ENCODE measurements around the gene ACY1.
"Not testable (repeated sequence)": the region's sequence is repeated elsewhere in the genome, so short reads cannot be mapped to it uniquely, and the experiment has no call there.

Gene ACY1

DNA sequence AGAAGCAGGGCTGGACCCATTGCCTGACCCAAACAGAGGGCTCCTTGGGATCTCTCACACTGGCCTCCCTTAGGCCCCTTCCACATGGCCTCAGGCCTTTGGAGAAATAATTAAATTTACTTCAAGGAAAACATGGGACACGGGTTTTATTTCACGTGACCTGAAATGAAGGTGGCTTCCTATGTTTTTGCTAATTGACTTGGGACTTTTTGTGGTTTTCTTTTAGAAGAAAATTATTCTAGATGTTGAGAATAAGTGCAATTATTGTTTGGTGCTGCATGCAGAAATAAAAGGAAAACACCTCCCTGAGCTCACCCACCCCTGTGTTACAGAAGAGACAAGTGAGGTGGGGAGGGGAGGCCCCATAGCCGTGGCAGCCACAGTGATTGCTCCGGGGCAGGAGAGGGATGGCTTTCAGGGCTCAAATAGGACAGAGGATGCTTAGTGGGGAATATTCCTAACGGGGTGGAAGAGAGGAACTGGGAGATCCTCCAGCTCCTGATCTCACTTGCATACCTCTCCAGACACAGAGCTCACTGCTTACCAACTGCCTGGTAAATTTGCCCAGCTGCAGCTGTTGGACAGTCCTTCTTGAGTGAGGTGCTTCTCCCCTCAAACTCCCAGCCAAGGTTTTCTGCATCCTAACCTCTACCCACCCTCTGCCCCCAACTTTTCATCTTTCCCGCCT is 41.6 kb downstream of the ACY1 start:
- H3K27me3 ChIP-seq (ENCODE audit: control insufficient read depth, insufficient read depth, low read length), result no peaks in the 10 kb centered on the region
- H3K4me3 ChIP-seq (ENCODE audit: low read length), result no peak overlapping the region
- H3K9ac ChIP-seq (ENCODE audit: low read length), result no peak overlapping the region
- H3K4me1 ChIP-seq (ENCODE audit: control insufficient read depth, insufficient read depth, low read length), result no peaks in the 10 kb centered on the region
- H3K36me3 ChIP-seq (ENCODE audit: control insufficient read depth, insufficient read depth, low read length), result no peaks in the 10 kb centered on the region
- H3K27ac ChIP-seq (ENCODE audit: low read depth, low read length), result no peak overlapping the region

DNA sequence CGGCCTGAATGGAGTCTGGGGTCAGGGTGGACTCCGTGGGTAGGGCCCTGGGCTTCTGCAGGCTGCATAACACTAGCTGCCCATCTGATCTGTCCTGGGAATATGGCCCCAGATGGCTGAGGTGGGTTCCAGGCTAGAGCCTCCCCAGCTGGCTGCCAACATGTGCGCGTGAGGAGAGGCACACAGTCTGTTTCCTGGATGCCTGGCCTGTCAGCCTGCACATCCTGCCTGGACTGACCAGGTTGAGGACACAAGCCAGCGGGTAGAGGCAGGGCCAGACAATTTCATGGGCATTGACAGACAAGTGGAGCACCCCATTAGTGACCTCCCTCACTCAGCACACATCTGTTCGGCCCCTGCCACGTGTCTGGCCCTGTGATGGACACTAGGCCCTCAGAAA is 42.1 kb downstream of the ACY1 start:
- no peak overlapping the region for H3K27ac ChIP-seq (ENCODE audit: low read depth, low read length)
- no peak overlapping the region for H3K4me3 ChIP-seq (ENCODE audit: low read length)
- no peaks in the 10 kb centered on the region for H3K36me3 ChIP-seq (ENCODE audit: control insufficient read depth, insufficient read depth, low read length)
- no peaks in the 10 kb centered on the region for H3K27me3 ChIP-seq (ENCODE audit: control insufficient read depth, insufficient read depth, low read length)
- no peak overlapping the region for H3K9ac ChIP-seq (ENCODE audit: low read length)
- no peaks in the 10 kb centered on the region for H3K4me1 ChIP-seq (ENCODE audit: control insufficient read depth, insufficient read depth, low read length)

DNA sequence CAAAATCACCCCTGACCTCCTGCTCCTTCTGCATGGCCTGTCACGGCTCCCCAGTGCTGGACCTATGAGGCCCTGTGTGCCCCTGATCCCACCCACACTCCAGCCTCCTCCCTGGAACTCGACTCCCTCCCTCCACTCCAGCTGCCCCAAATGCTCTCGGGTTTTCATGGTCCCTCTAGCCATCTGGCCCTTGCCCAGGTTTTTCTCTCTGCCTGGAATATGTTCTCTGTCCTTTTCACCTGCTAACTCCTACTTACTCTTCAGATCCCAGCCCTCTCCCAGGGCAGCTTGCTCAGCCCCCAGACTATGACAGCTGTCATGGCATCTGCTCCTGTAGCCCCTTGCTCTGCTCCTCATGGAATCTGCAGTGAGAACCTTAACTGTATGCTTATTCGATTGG is 42.7 kb downstream of the ACY1 start:
- Histone ChIP-seq H3K4me1 (ENCODE audit: control insufficient read depth, insufficient read depth, low read length) (no peaks in the 10 kb centered on the region), H3K36me3 (ENCODE audit: control insufficient read depth, insufficient read depth, low read length) (no peaks in the 10 kb centered on the region), H3K4me3 (ENCODE audit: low read length) (no peak overlapping the region), H3K9ac (ENCODE audit: low read length) (no peak overlapping the region), H3K27me3 (ENCODE audit: control insufficient read depth, insufficient read depth, low read length) (no peaks in the 10 kb centered on the region), H3K27ac (ENCODE audit: low read depth, low read length) (no peak overlapping the region)

DNA sequence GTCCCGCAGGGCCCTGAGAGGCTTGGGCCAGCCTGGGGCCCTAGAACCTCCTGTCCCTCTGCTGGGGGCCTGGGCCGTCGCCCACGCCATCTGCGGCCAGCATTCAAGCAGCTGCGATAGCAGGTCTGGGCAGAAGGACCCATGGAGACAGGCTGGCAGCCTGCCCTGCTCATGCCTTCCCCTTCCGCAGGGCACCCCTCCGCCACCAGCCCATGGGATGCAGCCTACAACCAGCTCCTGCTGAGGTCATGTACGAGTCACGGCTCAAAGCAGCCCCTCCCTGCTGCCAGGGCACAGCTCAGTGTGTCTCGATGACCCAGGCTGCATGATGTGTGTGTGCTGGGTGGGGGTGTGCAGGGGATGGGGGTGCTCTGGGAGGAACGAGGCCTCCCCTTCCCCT is 45.2 kb downstream of the ACY1 start:
- Histone ChIP-seq H3K27ac (ENCODE audit: low read depth, low read length) (no peak overlapping the region), H3K4me1 (ENCODE audit: control insufficient read depth, insufficient read depth, low read length) (no peaks in the 10 kb centered on the region), H3K27me3 (ENCODE audit: control insufficient read depth, insufficient read depth, low read length) (no peaks in the 10 kb centered on the region), H3K9ac (ENCODE audit: low read length) (no peak overlapping the region), H3K36me3 (ENCODE audit: control insufficient read depth, insufficient read depth, low read length) (no peaks in the 10 kb centered on the region), H3K4me3 (ENCODE audit: low read length) (no peak overlapping the region)

DNA sequence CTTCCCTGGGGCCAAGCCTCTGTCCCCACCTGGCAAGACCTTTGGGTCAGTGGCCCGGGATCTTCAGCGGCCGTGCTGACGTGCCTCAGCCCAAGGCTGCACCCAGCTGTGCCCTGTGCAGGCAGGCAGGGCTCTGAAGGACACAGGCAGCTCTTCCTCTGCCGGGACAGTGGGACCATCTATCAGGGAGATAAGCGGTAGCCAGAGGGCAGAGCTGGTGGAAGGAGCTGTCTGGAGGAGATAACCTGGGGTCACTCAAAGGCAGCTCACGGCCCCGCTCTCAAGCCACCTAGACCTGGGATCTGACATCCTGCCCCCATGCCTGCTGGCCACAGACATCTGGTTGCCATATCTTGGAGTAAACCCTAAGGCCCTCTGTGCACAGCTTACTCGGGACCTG is 45.7 kb downstream of the ACY1 start:
- no peaks in the 10 kb centered on the region for H3K27me3 ChIP-seq (ENCODE audit: control insufficient read depth, insufficient read depth, low read length)
- H3K4me3 ChIP-seq (ENCODE audit: low read length), result no peak overlapping the region
- H3K36me3 ChIP-seq (ENCODE audit: control insufficient read depth, insufficient read depth, low read length), result no peaks in the 10 kb centered on the region
- no peak overlapping the region for H3K9ac ChIP-seq (ENCODE audit: low read length)
- H3K27ac ChIP-seq (ENCODE audit: low read depth, low read length), result no peak overlapping the region
- H3K4me1 ChIP-seq (ENCODE audit: control insufficient read depth, insufficient read depth, low read length), result no peaks in the 10 kb centered on the region

DNA sequence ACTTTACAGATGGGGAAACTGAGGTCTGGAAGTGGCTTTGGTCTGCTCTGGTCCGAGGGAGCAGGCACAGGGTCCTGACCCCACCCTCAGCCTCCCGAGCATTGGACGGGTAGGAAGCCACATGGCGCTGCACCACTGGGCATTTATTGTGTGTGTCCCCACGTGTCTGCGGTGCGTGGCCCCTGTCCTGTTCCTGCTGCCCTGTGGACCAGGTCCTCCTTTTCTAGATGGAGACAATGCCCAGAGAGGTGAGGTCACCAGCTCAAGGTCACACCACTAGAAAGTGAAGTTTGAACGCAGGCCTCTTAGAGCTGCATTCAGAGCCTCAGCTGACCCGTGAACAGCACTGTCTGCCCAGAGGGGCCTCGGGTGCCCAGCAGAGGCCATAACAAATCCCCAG is 46.2 kb downstream of the ACY1 start:
- H3K27ac ChIP-seq (ENCODE audit: low read depth, low read length), result no peak overlapping the region
- no peak overlapping the region for H3K9ac ChIP-seq (ENCODE audit: low read length)
- H3K4me1 ChIP-seq (ENCODE audit: control insufficient read depth, insufficient read depth, low read length), result no peaks in the 10 kb centered on the region
- no peaks in the 10 kb centered on the region for H3K36me3 ChIP-seq (ENCODE audit: control insufficient read depth, insufficient read depth, low read length)
- H3K27me3 ChIP-seq (ENCODE audit: control insufficient read depth, insufficient read depth, low read length), result no peaks in the 10 kb centered on the region
- H3K4me3 ChIP-seq (ENCODE audit: low read length), result no peak overlapping the region

DNA sequence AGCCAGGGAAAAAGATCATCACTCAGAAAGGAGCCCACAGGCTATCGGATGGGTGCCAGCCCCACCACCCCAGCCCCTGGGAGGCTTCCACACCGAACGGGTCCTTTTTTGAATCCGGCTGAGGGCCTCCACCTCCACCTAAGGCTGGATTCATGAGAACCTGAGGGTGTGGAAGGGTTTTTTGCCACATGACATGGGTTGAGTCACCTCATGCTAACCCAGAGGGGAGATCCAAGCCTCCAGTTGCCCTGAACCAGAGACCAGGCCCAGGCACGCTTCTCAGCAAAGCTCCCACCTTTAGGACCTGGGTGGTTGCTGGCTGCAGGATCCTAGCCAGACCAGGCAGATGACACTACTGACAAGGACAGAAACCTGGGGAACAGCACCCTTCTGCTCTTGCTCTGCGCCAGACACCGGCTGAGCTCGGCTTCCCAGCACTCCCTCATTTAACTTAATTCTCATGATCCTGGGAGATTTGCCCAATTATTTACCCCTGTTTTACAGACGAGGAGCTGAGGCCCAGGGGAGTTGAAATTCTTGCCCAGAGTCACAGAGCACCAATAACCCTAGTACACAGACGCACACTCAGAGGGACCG is 47.5 kb downstream of the ACY1 start:
- H3K4me1 ChIP-seq (ENCODE audit: control insufficient read depth, insufficient read depth, low read length), result no peaks in the 10 kb centered on the region
- no peaks in the 10 kb centered on the region for H3K36me3 ChIP-seq (ENCODE audit: control insufficient read depth, insufficient read depth, low read length)
- H3K27ac ChIP-seq (ENCODE audit: low read depth, low read length), result no peak overlapping the region
- H3K9ac ChIP-seq (ENCODE audit: low read length), result no peak overlapping the region
- H3K4me3 ChIP-seq (ENCODE audit: low read length), result no peak overlapping the region
- no peaks in the 10 kb centered on the region for H3K27me3 ChIP-seq (ENCODE audit: control insufficient read depth, insufficient read depth, low read length)

DNA sequence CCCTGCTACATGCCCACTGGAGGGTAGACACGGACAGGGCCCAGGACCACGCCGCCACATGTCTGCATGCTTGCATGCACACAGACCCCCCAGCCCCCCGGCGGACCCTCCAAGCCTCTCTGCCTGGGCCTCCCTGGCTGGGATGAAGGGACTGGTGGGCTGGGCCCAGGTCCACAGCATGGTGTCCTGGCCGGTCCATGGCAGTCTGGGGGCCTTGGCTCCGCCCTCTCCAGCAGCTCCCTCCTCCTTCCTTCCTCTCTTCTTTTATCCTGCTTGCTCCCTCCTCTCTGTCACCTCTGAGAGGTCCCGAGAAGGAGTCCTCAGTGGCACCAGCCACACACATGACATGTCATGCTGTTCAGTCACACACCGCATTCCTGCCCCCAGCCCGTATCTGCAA is 48.6 kb downstream of the ACY1 start:
- H3K36me3 ChIP-seq (ENCODE audit: control insufficient read depth, insufficient read depth, low read length), result no peaks in the 10 kb centered on the region
- H3K4me1 ChIP-seq (ENCODE audit: control insufficient read depth, insufficient read depth, low read length), result no peaks in the 10 kb centered on the region
- H3K27ac ChIP-seq (ENCODE audit: low read depth, low read length), result no peak overlapping the region
- H3K27me3 ChIP-seq (ENCODE audit: control insufficient read depth, insufficient read depth, low read length), result no peaks in the 10 kb centered on the region
- no peak overlapping the region for H3K9ac ChIP-seq (ENCODE audit: low read length)
- no peak overlapping the region for H3K4me3 ChIP-seq (ENCODE audit: low read length)

DNA sequence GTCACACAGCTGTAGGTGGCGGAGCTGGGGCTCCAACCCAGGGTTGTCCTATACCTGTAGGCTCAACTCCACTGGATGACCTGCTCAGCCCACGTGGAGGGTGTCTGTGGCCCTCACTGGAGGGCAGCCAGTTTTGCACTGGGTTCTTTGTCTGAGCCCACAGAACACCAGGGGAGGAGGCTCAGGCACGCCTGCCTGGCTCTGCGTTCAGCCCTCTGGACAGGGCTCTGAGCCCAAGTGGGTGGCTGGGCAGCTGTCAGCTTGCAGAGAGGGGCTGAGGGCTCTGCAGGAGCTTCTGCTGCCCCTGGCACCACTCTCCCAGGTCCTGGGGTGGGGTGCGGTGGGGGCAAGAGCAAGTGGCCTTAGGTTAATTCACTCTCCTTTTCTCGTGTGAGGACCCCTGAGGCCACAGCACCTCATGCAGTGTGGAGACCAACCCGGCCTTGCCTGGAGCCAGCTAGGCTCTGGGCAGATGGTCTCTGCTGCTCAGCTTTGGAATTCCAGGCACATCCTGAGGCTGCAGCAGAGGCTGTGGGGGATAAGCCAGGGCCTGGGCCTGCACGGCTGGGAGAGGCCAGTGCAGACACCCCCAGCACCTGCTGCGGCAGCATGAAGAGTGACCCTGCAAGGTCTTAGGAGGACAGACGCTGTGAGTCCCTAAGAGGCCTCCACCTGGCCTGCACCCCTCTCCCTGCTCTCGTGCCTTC is 49.5 kb downstream of the ACY1 start:
- no peaks in the 10 kb centered on the region for H3K4me1 ChIP-seq (ENCODE audit: control insufficient read depth, insufficient read depth, low read length)
- no peak overlapping the region for H3K9ac ChIP-seq (ENCODE audit: low read length)

DNA sequence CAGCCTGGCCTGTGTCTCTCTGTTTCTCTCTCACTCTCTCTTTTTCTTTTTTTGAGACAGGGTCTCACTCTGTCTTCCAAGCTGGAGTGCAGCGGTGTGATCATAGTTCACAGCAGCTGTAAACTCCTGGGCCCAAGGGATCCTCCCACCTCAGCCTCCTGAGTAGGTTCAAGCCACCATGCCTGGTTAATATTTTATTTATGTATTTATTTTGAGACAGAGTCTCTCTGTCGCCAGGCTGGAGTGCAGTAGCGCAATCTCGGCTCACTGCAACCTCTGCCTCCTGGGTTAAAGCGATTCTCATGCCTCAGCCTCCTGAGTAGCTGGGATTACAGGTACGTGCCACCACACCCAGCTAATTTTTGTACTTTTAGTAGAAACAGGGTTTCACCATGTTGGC is 50.4 kb downstream of the ACY1 start:
- not testable (repeated sequence) for H3K4me1 ChIP-seq (ENCODE audit: control insufficient read depth, insufficient read depth, low read length); H3K9ac ChIP-seq (ENCODE audit: low read length); H3K27ac ChIP-seq (ENCODE audit: low read depth, low read length); H3K27me3 ChIP-seq (ENCODE audit: control insufficient read depth, insufficient read depth, low read length); H3K4me3 ChIP-seq (ENCODE audit: low read length); H3K36me3 ChIP-seq (ENCODE audit: control insufficient read depth, insufficient read depth, low read length)

More for the DNA sequence above, 49.5 kb downstream of the ACY1 start:
- Histone ChIP-seq H3K36me3 (ENCODE audit: control insufficient read depth, insufficient read depth, low read length) (no peaks in the 10 kb centered on the region), H3K4me3 (ENCODE audit: low read length) (no peak overlapping the region), H3K27me3 (ENCODE audit: control insufficient read depth, insufficient read depth, low read length) (no peaks in the 10 kb centered on the region), H3K27ac (ENCODE audit: low read depth, low read length) (no peak overlapping the region)

DNA sequence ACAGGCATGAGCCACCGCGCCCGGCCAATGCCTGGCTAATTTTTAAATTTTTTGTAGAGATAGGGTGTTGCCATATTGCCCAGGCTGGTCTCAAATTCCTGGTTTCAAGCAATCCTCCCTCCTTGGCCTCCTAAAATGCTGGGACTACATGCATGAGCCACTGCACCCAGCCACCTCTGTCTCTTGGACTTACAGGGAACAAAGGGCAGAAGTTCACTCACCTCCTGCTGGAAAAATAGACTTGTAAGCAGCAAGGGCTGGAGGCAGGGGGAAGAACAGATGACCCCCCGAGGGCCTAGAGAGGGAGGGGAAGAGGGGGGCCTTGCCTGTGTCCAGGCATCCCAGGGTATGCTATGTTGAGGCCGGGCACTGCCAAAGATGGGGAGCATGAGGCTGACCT is 50.9 kb downstream of the ACY1 start:
- Histone ChIP-seq H3K36me3 (ENCODE audit: control insufficient read depth, insufficient read depth, low read length) (no peaks in the 10 kb centered on the region), H3K27me3 (ENCODE audit: control insufficient read depth, insufficient read depth, low read length) (no peaks in the 10 kb centered on the region), H3K4me1 (ENCODE audit: control insufficient read depth, insufficient read depth, low read length) (no peaks in the 10 kb centered on the region), H3K9ac (ENCODE audit: low read length) (no peak overlapping the region), H3K4me3 (ENCODE audit: low read length) (no peak overlapping the region), H3K27ac (ENCODE audit: low read depth, low read length) (no peak overlapping the region)

DNA sequence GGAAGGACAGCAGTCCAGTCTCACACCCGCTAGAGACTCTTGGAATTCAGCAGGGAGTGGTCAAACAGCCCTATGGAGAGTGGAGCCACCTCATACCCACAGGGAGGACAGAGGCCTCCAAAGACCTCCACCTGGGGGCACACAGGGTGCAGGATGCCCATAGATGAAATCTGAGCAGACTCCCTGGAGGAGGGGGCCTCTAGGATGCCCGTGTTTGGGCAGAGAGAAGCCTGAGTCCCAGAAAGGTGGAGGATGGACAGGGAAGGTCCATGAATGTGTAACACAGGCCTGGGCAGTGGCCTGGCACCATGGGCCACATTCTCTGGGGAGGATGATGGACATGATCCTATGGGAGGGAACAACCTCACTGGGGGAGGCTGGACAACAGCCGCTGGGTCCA is 51.3 kb downstream of the ACY1 start:
- no peaks in the 10 kb centered on the region for H3K27me3 ChIP-seq (ENCODE audit: control insufficient read depth, insufficient read depth, low read length)
- no peaks in the 10 kb centered on the region for H3K4me1 ChIP-seq (ENCODE audit: control insufficient read depth, insufficient read depth, low read length)
- no peak overlapping the region for H3K9ac ChIP-seq (ENCODE audit: low read length)
- H3K27ac ChIP-seq (ENCODE audit: low read depth, low read length), result no peak overlapping the region
- H3K36me3 ChIP-seq (ENCODE audit: control insufficient read depth, insufficient read depth, low read length), result no peaks in the 10 kb centered on the region
- no peak overlapping the region for H3K4me3 ChIP-seq (ENCODE audit: low read length)

DNA sequence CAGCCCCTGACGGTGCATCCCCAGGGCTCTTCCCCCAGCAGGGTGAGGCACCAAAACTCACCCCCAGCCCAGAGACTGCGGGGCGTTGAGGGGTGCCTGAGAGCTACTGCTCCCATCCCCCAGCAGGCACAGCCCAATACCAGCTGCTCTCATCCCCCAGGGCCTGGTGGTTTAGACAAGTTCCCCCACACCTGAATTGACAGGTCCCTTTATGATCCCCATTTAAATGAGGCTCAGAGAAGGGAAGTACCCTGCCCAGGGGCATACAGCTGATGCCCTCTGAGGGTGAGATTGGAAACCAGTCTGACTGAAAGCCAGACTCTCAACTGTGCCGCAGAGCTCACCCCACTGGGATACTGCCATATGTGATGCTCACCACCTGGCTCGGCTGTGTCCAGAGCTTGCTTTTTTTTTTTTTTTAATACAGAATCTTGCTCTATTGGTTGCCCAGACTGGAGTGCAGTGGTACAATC is 52.9 kb downstream of the ACY1 start:
- H3K36me3 ChIP-seq (ENCODE audit: control insufficient read depth, insufficient read depth, low read length), result no peaks in the 10 kb centered on the region
- H3K4me1 ChIP-seq (ENCODE audit: control insufficient read depth, insufficient read depth, low read length), result no peaks in the 10 kb centered on the region
- H3K27ac ChIP-seq (ENCODE audit: low read depth, low read length), result no peak overlapping the region
- H3K27me3 ChIP-seq (ENCODE audit: control insufficient read depth, insufficient read depth, low read length), result no peaks in the 10 kb centered on the region
- no peak overlapping the region for H3K4me3 ChIP-seq (ENCODE audit: low read length)
- H3K9ac ChIP-seq (ENCODE audit: low read length), result no peak overlapping the region
